ENCODE results near the gene ZNF454. TPM values are rescaled to one million over a fixed set of nuclear protein-coding genes. Genes with fewer than 3 reads are reported as not detected.
A peak's percentile ranks its signal among the peaks of the same experiment; 100 is the strongest.

The ZNF454 gene
- total RNA-seq = 0.47 and 1.0 TPM in 2 replicates

- peak; percentile 42 for DNase-seq
Measured at GRCh38 chr5:178940569-178941360, at the start of gene ZNF454. Gene ZNF454, plus strand, starts transcription at chr5:178941198. Its CDS starts 1,594 bp downstream, at chr5:178942792.

- DNase-seq = peak; percentile 65
Measured at GRCh38 chr5:178895615-178896571, 45.1 kb upstream of the ZNF454 start, which contains the start of gene ZFP2. Gene ZFP2, plus strand, starts transcription at chr5:178895913. Its CDS starts 35,401 bp downstream, at chr5:178931314.

DNA sequence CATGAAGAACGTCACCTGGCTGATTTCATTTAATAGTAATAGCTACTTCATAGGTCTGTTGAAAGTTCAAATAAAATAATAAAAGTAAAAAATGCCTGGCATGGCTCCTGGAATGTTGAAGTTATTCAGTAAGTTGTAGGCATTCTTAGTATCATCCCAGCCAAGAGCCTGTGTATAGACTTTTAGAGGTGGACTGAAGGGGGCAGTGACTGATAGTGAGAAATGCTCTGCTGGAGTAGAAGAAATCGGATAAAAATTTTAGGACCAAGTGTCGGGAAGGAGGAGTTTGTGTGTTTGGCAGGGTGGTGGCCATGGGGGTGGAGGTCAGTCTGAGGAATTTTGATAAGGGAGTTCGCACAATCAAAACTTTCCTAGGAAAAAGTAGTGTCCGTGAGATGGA lies 41.7 kb upstream of the ZNF454 start:
- DNase-seq = no peak

GRCh38 chr5:178902849-178903248 lies 38.1 kb upstream of the ZNF454 start:
- DNase-seq = no peak

- DNase-seq = no peak
Measured at GRCh38 chr5:178931846-178932760, 8.9 kb upstream of the ZNF454 start.

- no peak for DNase-seq
Measured at GRCh38 chr5:178941361-178941760, 363 bp downstream of the ZNF454 start.

GRCh38 chr5:178965465-178966055 lies 24.6 kb downstream of the ZNF454 start:
- DNase-seq = no peak

GRCh38 chr5:178981381-178981780 lies 40.4 kb downstream of the ZNF454 start:
- DNase-seq = no peak

- no peak for DNase-seq
Measured at GRCh38 chr5:178982941-178983340, 41.9 kb downstream of the ZNF454 start.

GRCh38 chr5:178983728-178984127 lies 42.7 kb downstream of the ZNF454 start:
- DNase-seq = no peak

DNA sequence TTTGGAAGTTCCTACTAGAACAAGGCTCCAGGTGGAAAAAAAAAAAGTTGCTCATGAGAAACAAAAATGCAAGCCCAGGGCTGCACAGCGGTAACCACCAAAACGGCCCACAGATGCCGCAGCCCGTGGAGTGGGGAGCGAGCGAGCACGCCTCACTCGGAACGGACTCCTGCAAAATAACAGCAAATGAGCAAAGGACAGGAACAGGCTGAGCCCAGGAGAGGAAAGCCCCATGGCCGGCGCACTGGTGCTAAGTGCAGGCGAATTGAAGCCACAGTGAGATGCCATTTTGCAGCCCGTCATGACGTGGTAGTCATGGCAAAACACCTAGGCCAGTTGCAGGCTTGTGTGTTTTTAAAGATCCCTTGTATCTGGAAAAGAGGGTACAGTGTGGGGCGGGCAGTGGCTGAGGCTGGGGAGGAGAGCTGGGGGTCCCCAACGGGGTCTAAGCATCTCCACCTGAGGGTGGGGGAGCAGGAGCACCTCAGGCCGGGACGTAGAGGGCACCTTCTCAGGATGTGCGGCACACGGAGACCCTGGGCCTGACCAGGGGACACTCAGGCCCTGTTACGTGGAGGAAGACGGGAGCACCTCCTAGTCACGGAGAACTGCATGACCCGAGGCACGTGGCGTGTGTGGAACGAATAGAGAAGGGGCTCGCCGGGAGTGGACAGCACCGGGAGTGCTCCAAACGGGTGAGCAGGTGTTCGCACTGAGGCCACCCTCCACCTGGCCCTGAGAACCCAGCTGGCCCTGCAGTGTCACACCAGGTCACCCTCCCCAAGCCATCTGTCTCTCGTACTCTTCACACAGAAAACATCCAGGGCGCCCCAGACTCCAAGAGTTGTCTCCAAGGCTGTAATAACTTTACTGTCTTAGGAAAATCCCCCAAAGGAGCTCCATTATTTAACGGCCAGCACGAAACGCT lies 43.4 kb downstream of the ZNF454 start:
- DNase-seq = no peak

GRCh38 chr5:178986326-178986960 lies 45.4 kb downstream of the ZNF454 start:
- DNase-seq = no peak

DNA sequence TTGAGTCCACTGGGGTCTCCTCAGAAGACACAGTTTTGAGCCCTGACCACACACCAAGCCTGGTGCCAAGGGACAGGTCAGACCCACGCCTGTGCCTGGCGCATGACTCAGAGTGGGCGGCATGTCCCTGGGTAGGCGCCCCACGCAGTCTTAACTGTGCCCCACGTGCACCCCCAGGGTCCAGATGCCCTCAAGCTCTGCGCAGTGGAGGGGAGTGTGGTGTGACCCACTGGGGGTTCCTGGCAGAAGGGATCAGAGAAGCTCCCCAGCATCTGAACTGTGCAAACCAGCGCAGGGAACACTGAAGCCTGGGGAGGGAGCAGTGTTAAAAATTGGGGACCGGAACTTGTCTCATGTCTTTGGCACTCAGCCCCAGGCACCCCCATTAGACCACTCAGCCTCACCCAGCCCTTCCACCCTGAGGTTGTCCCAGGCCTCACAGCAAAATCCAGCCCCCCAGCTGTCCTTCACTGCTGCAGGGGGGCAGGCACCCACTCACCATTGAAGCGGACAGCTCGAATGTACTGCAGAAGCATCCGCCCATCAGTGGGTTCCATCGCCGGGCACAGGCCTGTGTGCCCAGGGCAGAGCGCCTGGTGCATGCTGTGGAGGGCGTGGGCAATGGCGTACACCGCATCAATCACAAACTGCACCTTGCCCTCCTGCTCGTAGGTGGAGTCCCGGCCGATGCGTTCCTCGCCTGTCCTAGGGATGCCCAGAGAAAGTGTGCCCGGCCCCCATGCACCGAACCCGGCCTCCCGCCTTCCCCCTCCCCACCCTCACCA lies 47.6 kb downstream of the ZNF454 start:
- no peak for DNase-seq

DNA sequence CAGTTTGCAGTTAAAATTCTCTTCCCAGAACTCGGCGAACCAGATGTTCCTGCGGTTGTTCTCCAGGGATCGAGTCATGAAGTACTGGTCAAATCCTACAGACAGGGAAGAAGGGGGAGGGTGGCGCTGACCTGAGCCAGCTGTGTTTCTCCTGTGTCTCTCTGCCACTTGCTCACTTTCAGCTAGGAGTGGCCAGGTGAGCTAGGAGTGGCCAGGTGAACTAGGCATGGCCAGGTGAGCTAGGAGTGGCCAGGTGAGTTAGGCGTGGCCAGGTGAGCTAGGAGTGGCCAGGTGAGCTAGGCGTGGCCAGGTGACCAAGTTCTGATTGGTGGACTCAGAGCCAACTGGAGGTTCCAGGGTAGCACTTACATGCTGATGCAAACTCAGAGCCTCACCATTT lies 48.3 kb downstream of the ZNF454 start:
- no peak for DNase-seq

GRCh38 chr5:178990491-178990890 lies 49.5 kb downstream of the ZNF454 start:
- DNase-seq = no peak

- no peak for DNase-seq
Measured at GRCh38 chr5:178991190-178992145, 50.5 kb downstream of the ZNF454 start.

DNA sequence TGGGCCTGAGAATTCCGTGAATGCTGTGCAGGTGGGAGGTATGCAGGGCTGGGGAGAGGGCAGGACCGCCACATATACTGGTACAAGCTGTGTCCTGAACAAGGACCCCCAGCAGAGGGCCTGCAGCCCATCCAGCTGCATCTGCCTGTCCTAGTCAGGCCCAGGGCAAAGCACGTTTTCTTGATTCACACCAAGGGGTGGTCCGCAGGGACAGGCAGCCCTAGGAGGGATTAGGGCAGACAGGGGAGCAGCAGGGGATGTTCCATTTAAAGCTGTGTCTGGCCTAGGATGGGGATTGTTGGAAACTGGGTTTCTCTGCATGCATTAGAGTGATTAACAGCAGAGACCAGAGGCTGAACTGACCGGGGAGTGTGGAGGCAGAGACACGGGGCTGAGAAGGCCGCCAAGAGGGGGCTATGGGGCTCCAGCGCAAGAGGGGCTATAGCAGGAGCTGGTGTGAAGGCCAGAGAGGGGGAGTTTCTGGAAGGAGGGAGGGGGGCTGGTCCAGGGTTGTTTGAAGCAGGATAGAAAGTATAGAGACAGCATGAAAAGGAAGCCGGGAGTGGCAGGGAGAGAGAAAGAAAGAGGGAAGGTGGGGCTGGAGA lies 51.4 kb downstream of the ZNF454 start:
- no peak for DNase-seq

All from dermis blood vessel endothelial cell (primary cell).